ENCODE results near the gene FAN1. TPM values are rescaled to one million over a fixed set of nuclear protein-coding genes. Genes with fewer than 3 reads are reported as not detected.

Gene FAN1
- total RNA-seq, 1 experiment from 2014 or later = 28.2 TPM

DNA sequence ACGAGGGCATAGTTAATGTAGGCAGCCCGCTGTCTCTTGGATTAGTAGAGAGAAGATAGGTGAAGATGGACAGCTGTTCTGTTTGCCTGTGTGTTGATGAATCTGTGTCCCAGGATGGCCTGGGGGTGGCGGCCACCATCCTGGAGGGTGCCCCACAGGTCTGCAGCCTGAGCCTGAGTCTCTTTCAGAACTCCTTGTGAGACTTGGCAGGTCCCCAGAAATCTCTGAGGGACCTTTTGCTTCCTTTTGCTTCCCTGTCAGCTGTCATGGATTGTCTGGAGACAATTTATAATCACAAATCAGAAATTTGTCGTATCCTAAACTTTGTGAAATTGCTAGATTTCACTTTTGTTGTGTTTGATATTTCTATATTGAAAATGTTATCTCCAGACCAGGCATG, 17.4 kb downstream of the FAN1 start:
- Histone ChIP-seq H3K27ac (ENCODE audit: insufficient read length, low read depth, low read length) (no peak overlapping the region), H3K79me1 (ENCODE audit: insufficient read depth, low read depth, low read length, poor library complexity, severe bottlenecking) (no peaks in the 10 kb centered on the region), H2BK12ac (ENCODE audit: insufficient read length, low read depth, low read length) (no peak overlapping the region), H3K27me3 (ENCODE audit: insufficient read depth, low read length) (no peaks in the 10 kb centered on the region), H3K9me3 (ENCODE audit: control insufficient read depth, low read depth, low read length) (no peaks in the 10 kb centered on the region), H3K23ac (ENCODE audit: insufficient read length, low read depth, low read length) (no peak overlapping the region), H4K20me1 (ENCODE audit: control insufficient read depth, insufficient read depth, insufficient read length) (no peaks in the 10 kb centered on the region), H4K5ac (ENCODE audit: insufficient read length, low read depth, low read length) (no peak overlapping the region), H2AFZ (ENCODE audit: low read length) (no peak overlapping the region), H3K56ac (ENCODE audit: insufficient read length, low read depth, low read length) (no peak overlapping the region), H3K4me2 (ENCODE audit: insufficient read depth, insufficient read length, low read length) (no peak overlapping the region), H2AK5ac (ENCODE audit: insufficient read length, low read length) (no peak overlapping the region), H3K4ac (ENCODE audit: low read depth, low read length) (no peak overlapping the region), H2BK20ac (ENCODE audit: low read depth, low read length, poor library complexity, severe bottlenecking) (no peak overlapping the region), H3K4me1 (ENCODE audit: insufficient read depth, low read length) (peaks cover 7% of the 10 kb centered on the region; the same call in 1 of the 2 replicates), H4K91ac (ENCODE audit: insufficient read length, low read depth, low read length) (no peak overlapping the region), H3K9ac (ENCODE audit: extremely low read depth, insufficient read length, low read length) (no peak overlapping the region), H3K23me2 (ENCODE audit: insufficient read length, low read depth, low read length, poor library complexity, severe bottlenecking) (no peaks in the 10 kb centered on the region), H2BK5ac (ENCODE audit: insufficient read length, low read length) (no peak overlapping the region), H2BK120ac (ENCODE audit: low read depth, low read length, poor library complexity, severe bottlenecking) (no peak overlapping the region), H3K79me2 (ENCODE audit: insufficient read depth, low read length) (no peaks in the 10 kb centered on the region), H3T11ph (ENCODE audit: low read length) (no peak overlapping the region), H3K14ac (ENCODE audit: insufficient read depth, low read length) (no peak overlapping the region), H2BK15ac (ENCODE audit: low read depth, low read length) (no peak overlapping the region), H4K8ac (replicated peaks; ENCODE audit: insufficient read length, low read depth, low read length) (no peak overlapping the region), H3K18ac (ENCODE audit: insufficient read length, low read depth, low read length) (no peak overlapping the region)
- DNase-seq = no peak
- no peak overlapping the region for H3K4me3 Mint-ChIP-seq
- TF ChIP-seq, protein P1, sequence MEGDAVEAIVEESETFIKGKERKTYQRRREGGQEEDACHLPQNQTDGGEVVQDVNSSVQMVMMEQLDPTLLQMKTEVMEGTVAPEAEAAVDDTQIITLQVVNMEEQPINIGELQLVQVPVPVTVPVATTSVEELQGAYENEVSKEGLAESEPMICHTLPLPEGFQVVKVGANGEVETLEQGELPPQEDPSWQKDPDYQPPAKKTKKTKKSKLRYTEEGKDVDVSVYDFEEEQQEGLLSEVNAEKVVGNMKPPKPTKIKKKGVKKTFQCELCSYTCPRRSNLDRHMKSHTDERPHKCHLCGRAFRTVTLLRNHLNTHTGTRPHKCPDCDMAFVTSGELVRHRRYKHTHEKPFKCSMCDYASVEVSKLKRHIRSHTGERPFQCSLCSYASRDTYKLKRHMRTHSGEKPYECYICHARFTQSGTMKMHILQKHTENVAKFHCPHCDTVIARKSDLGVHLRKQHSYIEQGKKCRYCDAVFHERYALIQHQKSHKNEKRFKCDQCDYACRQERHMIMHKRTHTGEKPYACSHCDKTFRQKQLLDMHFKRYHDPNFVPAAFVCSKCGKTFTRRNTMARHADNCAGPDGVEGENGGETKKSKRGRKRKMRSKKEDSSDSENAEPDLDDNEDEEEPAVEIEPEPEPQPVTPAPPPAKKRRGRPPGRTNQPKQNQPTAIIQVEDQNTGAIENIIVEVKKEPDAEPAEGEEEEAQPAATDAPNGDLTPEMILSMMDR (conservative IDR thresholded peaks at IDR 0.05) = no peak
- no peaks in the 10 kb centered on the region for H3K9me3 Mint-ChIP-seq
- H3K36me3 Mint-ChIP-seq (ENCODE audit: insufficient read depth in 1 of 3, low read depth in 3 of 3) = peaks cover 23 to 68% (median 65%) of the 10 kb centered on the region in 3 experiments; a peak in 6 of 7 replicates
- no peaks in the 10 kb centered on the region for H3K27me3 Mint-ChIP-seq (ENCODE audit: low read depth)
- peaks cover 40 to 47% of the 10 kb centered on the region in 2 experiments for H3K4me1 Mint-ChIP-seq
- H3K27ac Mint-ChIP-seq = peak overlapping the region in 1 of 3 experiments; percentile 65; a peak in 2 of 7 replicates
- WGBS (ENCODE audit: extremely low coverage, insufficient read length, low lambda C conversion rate) = no CpG with 5 or more reads among the region's 4 CpGs

Data from H9 (cell line).